RWPE1 (cell line): ENCODE measurements around the gene STX19.
A peak's percentile ranks its signal among the peaks of the same experiment; 100 is the strongest.
"Not testable (repeated sequence)": the region's sequence is repeated elsewhere in the genome, so short reads cannot be mapped to it uniquely, and the experiment has no call there.

Source experiments
- CTCF ChIA-PET: fragments of 350-600 bp; sonication (Branson Sonifier 250); formaldehyde crosslinking; extraction: SDS; loops from one replicate; lab custom pipeline; 2021; lab: Yijun Ruan, JAX
- POLR2A ChIA-PET: fragments of 400-600 bp; formaldehyde crosslinking; extraction: SDS; loops from one replicate; lab custom pipeline; 2020; ENCODE audit warnings: antibody characterized with exemption; ENCODE audit not compliant: low non-redundant PET; lab: Yijun Ruan, JAX
- DNase-seq: peaks from one replicate; pipeline ENCODE4 v3.0.0; 2012; ENCODE audit warnings: low spot score
- H3K27ac ChIP-seq: fragments of 450-650 bp; 2 replicates; pipeline ENCODE4 v1.5.1; 2017
- CTCF ChIP-seq: fragments of 450-650 bp; conservative IDR thresholded peaks from 2 replicates; pipeline ENCODE4 v1.5.1; 2017; ENCODE audit warnings: low read depth, mild to moderate bottlenecking

STX19 gene

DNA sequence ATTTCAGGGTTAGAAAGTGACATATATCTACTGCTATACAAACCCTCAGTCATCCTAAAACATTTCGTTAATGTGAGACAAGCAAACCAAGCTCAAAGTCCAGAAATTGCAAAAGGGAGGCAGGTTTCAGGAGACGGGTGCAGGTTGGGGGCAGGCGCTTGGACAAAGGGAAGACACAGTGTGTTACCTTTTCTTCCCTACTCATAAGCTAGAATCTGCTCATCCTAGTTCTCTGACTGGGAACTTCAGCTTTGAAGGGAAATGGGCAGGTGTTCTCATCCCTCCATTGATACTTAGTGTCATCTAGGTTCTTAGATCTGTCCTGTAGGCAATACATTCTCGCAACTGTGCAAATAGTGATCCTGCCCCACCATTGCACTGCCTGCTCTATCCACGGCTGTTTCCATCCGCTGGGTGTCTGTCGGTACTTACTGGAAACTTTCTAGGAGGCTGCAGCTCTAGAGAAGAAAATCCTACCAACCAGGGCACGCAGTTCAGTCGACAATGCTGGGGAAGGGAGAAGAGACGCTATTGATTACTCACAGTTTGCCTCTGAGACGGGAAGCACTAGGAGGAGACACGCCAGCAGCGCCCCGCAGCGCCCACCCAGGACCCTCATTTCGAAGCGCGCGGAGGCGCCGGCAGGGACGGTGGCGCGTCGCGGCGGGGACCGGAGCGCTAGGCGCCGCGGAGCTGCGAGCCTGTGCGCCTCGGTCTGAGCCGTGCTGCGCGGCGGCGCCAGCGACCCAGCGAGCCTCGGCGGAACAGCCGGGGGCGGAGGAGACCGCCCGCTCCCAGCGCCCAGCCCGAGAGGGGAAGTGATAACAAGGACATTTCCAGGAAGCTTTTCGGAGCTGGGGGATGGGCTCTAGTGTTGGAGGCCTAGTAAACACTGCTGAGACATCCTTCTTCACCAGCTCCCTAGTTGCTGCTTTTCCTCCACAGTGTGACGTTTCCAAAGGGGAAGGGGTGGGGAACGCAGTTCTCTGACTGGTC, 55.0 kb downstream of the STX19 start, which contains the start of gene PROS1:
PROS1 (minus strand) TSS at position 766 of the 996 bp plus-strand sequence; CDS start at position 619, 147 bp downstream.
- no peak for TF ChIP-seq CTCF
- DNase-seq: peak; percentile 42
- POLR2A ChIA-PET: interaction anchor here (0.6 kb wide), 1 partner anchor 10 kb away, joined by 3 read pairs; no protein-coding TSS in a partner anchor
- peak within 1 kb of the TSS; percentile 77 for H3K27ac ChIP-seq
- CTCF ChIA-PET: interaction anchor here (0.6 kb wide), 1 partner anchor 14 kb away, joined by 4 read pairs; no protein-coding TSS in a partner anchor

- H3K27ac ChIP-seq: no peak overlapping the region
- CTCF ChIA-PET: no interaction called here
- POLR2A ChIA-PET: no interaction called here
- no peak for DNase-seq
- no peak for TF ChIP-seq CTCF
Measured at GRCh38 chr3:93969997-93970396, 58.4 kb downstream of the STX19 start.

- DNase-seq: peak; percentile 39
- CTCF ChIA-PET: interaction anchor here (0.9 kb wide), 1 partner anchor 27 kb away, joined by 3 read pairs; no protein-coding TSS in a partner anchor
- TF ChIP-seq CTCF: no peak
- POLR2A ChIA-PET: no interaction called here
- no peak overlapping the region for H3K27ac ChIP-seq
Measured at GRCh38 chr3:93969443-93969842, 59.0 kb downstream of the STX19 start.

DNA sequence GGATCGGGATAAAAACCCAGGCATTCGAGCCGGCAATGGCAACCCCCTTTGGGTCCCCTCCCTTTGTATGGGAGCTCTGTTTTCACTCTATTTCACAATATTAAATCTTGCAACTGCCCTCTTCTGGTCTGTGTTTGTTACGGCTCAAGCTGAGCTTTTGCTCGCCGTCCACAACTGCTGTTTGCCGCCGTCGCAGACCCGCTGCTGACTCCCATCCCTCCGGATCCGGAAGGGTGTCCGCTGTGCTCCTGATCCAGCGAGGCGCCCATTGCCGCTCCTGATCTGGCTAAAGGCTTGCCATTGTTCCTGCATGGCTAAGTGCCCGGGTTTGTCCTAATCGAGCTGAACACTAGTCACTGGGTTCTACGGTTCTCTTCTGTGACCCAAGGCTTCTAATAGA, 63.3 kb downstream of the STX19 start:
- POLR2A ChIA-PET, DNase-seq, H3K27ac ChIP-seq, CTCF ChIA-PET: not testable (repeated sequence)
